Heart left ventricle (tissue), 13 donors: ENCODE data around the gene GLE1.

Experiments
- CTCF ChIP-seq, 12 donors: fragments of 200-600 bp; sonication (generic) in 4 of 12; IDR thresholded peaks; one replicate each; pipeline versions ENCODE4 v1.5.0 to v1.8.0; 2018 to 2022; ENCODE audit warnings: antibody characterized with exemption in 12 of 12, mild to moderate bottlenecking in 5 of 12
- POLR2A ChIP-seq, 2 donors: fragments of 450-650 bp; IDR thresholded peaks; one replicate each; pipeline ENCODE4 v1.6.1; 2017; ENCODE audit warnings: antibody characterized with exemption in 2 of 2, mild to moderate bottlenecking in 2 of 2, moderate library complexity in 2 of 2
- donor health status: ischemic (EF 13 %, LVEDD 7.1; RV severe dilation, severe dysfunction).
- donor health status: DM: no; HTN: yes; CAD: no.
- donor health status: DM: no; HTN: no; CAD: no.
- donor health status: ischemic (EF 25% LVEDD 6.9; RV normal size, moderate dysfunction).
- donor health status: ischemic (EF 25% LVEDD 5.7; RV mildly dilated, moderate dysfunction).
- donor health status: ischemic (EF 35%, LVEDD 5.7; RV mildly dilated, moderate dysfunction).
- donor health status: nonischemic (EF 11% LVEDD 7.7; RV severe dilation, severe dysfunction).
- donor health status: DM: yes; HTN: yes; CAD: no.
- donor health status: PGD.
- donor health status: ischemic (EF 29% LVEDD 5.4; RV normal size, mild dysfunction).
- donor health status: nonischemic (EF 23%, LVEDD 6.1; RV moderate dilation, normal function).

DNA sequence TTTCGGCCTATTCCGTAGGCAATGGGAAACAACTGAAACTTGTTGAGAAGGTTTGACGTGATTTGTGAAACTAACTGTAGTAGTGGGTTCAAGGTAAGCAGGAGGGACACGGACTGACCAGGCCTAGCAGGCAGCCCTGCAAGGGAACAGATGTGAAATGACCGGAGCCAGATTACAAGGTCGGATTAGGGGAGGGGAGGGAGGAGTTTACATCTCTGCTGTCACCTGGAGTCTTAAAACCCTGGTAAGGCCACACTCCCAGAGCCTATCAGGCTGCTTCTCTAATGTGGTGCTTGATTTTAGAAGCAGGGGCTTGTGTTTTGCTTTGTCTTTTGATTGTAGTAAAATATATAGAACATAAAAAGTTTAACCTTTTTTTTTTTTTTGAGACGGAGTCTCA is 44.4 kb downstream of the GLE1 start:
- no peak for TF ChIP-seq POLR2A (IDR thresholded peaks at IDR 0.05)
- TF ChIP-seq CTCF (IDR thresholded peaks at IDR 0.05) = no peak
